ENCODE data around the gene ZNF785.

ZNF785 gene

GRCh38 chr16:30557707-30557956, 27.9 kb downstream of the ZNF785 start:
- H3K4me3 ChIP-seq (ENCODE audit: control insufficient read depth, low read depth, low read length) = peak overlapping the region; percentile 89
- no peak for DNase-seq (ENCODE audit: low read depth)
- no peak for TF ChIP-seq CTCF (IDR thresholded peaks at IDR 0.05; ENCODE audit: control insufficient read depth, insufficient read depth, low read depth, low read length, missing control alignments)

- TF ChIP-seq CTCF (IDR thresholded peaks at IDR 0.05; ENCODE audit: control insufficient read depth, insufficient read depth, low read depth, low read length, missing control alignments) = no peak
- DNase-seq (ENCODE audit: low read depth) = no peak
- H3K4me3 ChIP-seq (ENCODE audit: control insufficient read depth, low read depth, low read length) = no peak overlapping the region
Measured at GRCh38 chr16:30556125-30556473, 29.4 kb downstream of the ZNF785 start.

- TF ChIP-seq CTCF (IDR thresholded peaks at IDR 0.05; ENCODE audit: control insufficient read depth, insufficient read depth, low read depth, low read length, missing control alignments) = no peak
- no peak for DNase-seq (ENCODE audit: low read depth)
- no peak overlapping the region for H3K4me3 ChIP-seq (ENCODE audit: control insufficient read depth, low read depth, low read length)
Measured at GRCh38 chr16:30555315-30556124, 30.0 kb downstream of the ZNF785 start.

GRCh38 chr16:30554557-30555314, 30.8 kb downstream of the ZNF785 start:
- TF ChIP-seq CTCF (IDR thresholded peaks at IDR 0.05; ENCODE audit: control insufficient read depth, insufficient read depth, low read depth, low read length, missing control alignments) = no peak
- DNase-seq (ENCODE audit: low read depth) = no peak
- no peak overlapping the region for H3K4me3 ChIP-seq (ENCODE audit: control insufficient read depth, low read depth, low read length)

GRCh38 chr16:30553393-30553899, 32.1 kb downstream of the ZNF785 start:
- H3K4me3 ChIP-seq (ENCODE audit: control insufficient read depth, low read depth, low read length) = no peak overlapping the region
- no peak for DNase-seq (ENCODE audit: low read depth)
- no peak for TF ChIP-seq CTCF (IDR thresholded peaks at IDR 0.05; ENCODE audit: control insufficient read depth, insufficient read depth, low read depth, low read length, missing control alignments)

GRCh38 chr16:30552956-30553355, 32.5 kb downstream of the ZNF785 start:
- DNase-seq (ENCODE audit: low read depth) = no peak
- no peak for TF ChIP-seq CTCF (IDR thresholded peaks at IDR 0.05; ENCODE audit: control insufficient read depth, insufficient read depth, low read depth, low read length, missing control alignments)
- no peak overlapping the region for H3K4me3 ChIP-seq (ENCODE audit: control insufficient read depth, low read depth, low read length)
